OCI-LY3 (cell line): ENCODE measurements around the gene GPT2.

Experiments used
- H2AFZ ChIP-seq: fragments of 200-600, 300-600 bp; shearing (Covaris generic); 2 replicates; pipeline ENCODE4 v1.6.0; 2014; ENCODE audit warnings: antibody characterized with exemption, low read depth, low read length
- H3K27ac ChIP-seq: fragments of 200-600, 300-600 bp; sonication (generic); 2 replicates; pipeline ENCODE4 v1.5.1; 2014; ENCODE audit warnings: mild to moderate bottlenecking, low read length, moderate library complexity, mixed read lengths
- H3K27me3 ChIP-seq: fragments of 200-600, 300-600 bp; sonication (generic); 2 replicates; pipeline ENCODE4 v1.6.1; 2014; ENCODE audit warnings: low read depth, low read length, mixed read lengths
- H3K36me3 ChIP-seq: fragments of 200-600, 300-600 bp; sonication (generic); replicated peaks from 2 replicates; pipeline ENCODE3; 2014; ENCODE audit warnings: low read depth, low read length, mixed read lengths
- H3K4me1 ChIP-seq: fragments of 300-600, 200-600 bp; sonication (generic); 2 replicates; pipeline ENCODE4 v1.6.1; 2014; ENCODE audit warnings: low read length, mixed read lengths
- H3K4me2 ChIP-seq: fragments of 200-600, 300-600 bp; sonication (generic); 2 replicates; pipeline ENCODE4 v1.6.1; 2014; ENCODE audit warnings: low read length, mixed read lengths
- H3K4me3 ChIP-seq: fragments of 300-600, 200-600 bp; sonication (generic); 2 replicates; pipeline ENCODE4 v1.5.1; 2014; ENCODE audit warnings: antibody characterized with exemption, mild to moderate bottlenecking, low read length, moderate library complexity
- H3K79me2 ChIP-seq: fragments of 300-600, 200-600 bp; shearing (Covaris generic); 2 replicates; pipeline ENCODE4 v1.6.1; 2014; ENCODE audit warnings: mild to moderate bottlenecking, low read length, mixed read lengths
- H3K9ac ChIP-seq: fragments of 300-600, 200-600 bp; shearing (Covaris generic); 2 replicates; pipeline ENCODE4 v1.6.0; 2014; ENCODE audit warnings: mild to moderate bottlenecking, low read length, moderate library complexity
- H3K9me3 ChIP-seq: fragments of 200-600, 300-600 bp; shearing (Covaris generic); 2 replicates; pipeline ENCODE4 v1.6.1; 2014; ENCODE audit warnings: low read length, mixed read lengths; ENCODE audit not compliant: insufficient read depth
- H4K20me1 ChIP-seq: fragments of 200-600, 300-600 bp; sonication (generic); 2 replicates; pipeline ENCODE4 v1.6.1; 2016; ENCODE audit warnings: low read length, mixed read lengths; ENCODE audit not compliant: insufficient read depth
- CTCF ChIP-seq: fragments of 200-600, 300-600 bp; sonication (generic); IDR thresholded peaks from 2 replicates; pipeline ENCODE4 v1.5.1; 2014; ENCODE audit warnings: antibody characterized with exemption, low read length, low read depth
- EZH2phosphoT487 ChIP-seq: fragments of 200-600 bp; shearing (Covaris generic); IDR thresholded peaks from 2 replicates; pipeline ENCODE4 v1.6.1; 2018; ENCODE audit warnings: antibody characterized with exemption, mixed run types, low read depth

The GPT2 gene

GRCh38 chr16:46928811-46929210, 44.6 kb downstream of the GPT2 start:
- no peak overlapping the region for H3K4me2 ChIP-seq
- H3K27me3 ChIP-seq: no peaks in the 10 kb centered on the region
- H3K4me3 ChIP-seq: no peak overlapping the region
- no peaks in the 10 kb centered on the region for H3K79me2 ChIP-seq
- no peak overlapping the region for H2AFZ ChIP-seq
- H3K9me3 ChIP-seq: no peaks in the 10 kb centered on the region
- no peaks in the 10 kb centered on the region for H3K36me3 ChIP-seq
- no peak overlapping the region for H3K9ac ChIP-seq
- no peaks in the 10 kb centered on the region for H4K20me1 ChIP-seq
- TF ChIP-seq EZH2phosphoT487 (no peak), CTCF (no peak)
- peaks cover 15% of the 10 kb centered on the region for H3K4me1 ChIP-seq
- H3K27ac ChIP-seq: no peak overlapping the region

GRCh38 chr16:46929378-46930332, 45.5 kb downstream of the GPT2 start:
- H3K4me2 ChIP-seq: peak overlapping the region; percentile 95
- no peaks in the 10 kb centered on the region for H3K27me3 ChIP-seq
- H3K9me3 ChIP-seq: no peaks in the 10 kb centered on the region
- H3K79me2 ChIP-seq: no peaks in the 10 kb centered on the region
- peak overlapping the region; percentile 43 for H3K9ac ChIP-seq
- no peak for TF ChIP-seq EZH2phosphoT487
- peak; percentile 93 for TF ChIP-seq CTCF
- H3K4me1 ChIP-seq: peaks cover 15% of the 10 kb centered on the region
- no peak overlapping the region for H3K27ac ChIP-seq
- no peaks in the 10 kb centered on the region for H3K36me3 ChIP-seq
- peak overlapping the region; percentile 94 for H2AFZ ChIP-seq
- peak overlapping the region; percentile 69 for H3K4me3 ChIP-seq
- H4K20me1 ChIP-seq: no peaks in the 10 kb centered on the region

GRCh38 chr16:46930861-46931260, 46.7 kb downstream of the GPT2 start:
- H4K20me1 ChIP-seq: no peaks in the 10 kb centered on the region

More at GRCh38 chr16:46930861-46931260, 46.7 kb downstream of the GPT2 start:
- peaks cover 15% of the 10 kb centered on the region for H3K4me1 ChIP-seq
- no peak overlapping the region for H2AFZ ChIP-seq
- no peak overlapping the region for H3K4me3 ChIP-seq
- no peaks in the 10 kb centered on the region for H3K36me3 ChIP-seq
- no peak overlapping the region for H3K27ac ChIP-seq
- no peaks in the 10 kb centered on the region for H3K79me2 ChIP-seq
- H3K9ac ChIP-seq: no peak overlapping the region
- no peak for TF ChIP-seq CTCF
- no peak for TF ChIP-seq EZH2phosphoT487
- no peaks in the 10 kb centered on the region for H3K27me3 ChIP-seq
- H3K9me3 ChIP-seq: no peaks in the 10 kb centered on the region
- H3K4me2 ChIP-seq: no peak overlapping the region
